Neural crest cell (in vitro differentiated cells): ENCODE measurements around the gene CRHR1. TPM values are rescaled to one million over a fixed set of nuclear protein-coding genes. Genes with fewer than 3 reads are reported as not detected.

Source experiments
- DNase-seq: peaks from one replicate; pipeline ENCODE4 v3.0.0; 2021; ENCODE audit warnings: low read depth, mixed read lengths, low spot score
- H3K27ac Mint-ChIP-seq: one replicate; pipeline ENCODE4 v1.8.0; 2021; ENCODE audit warnings: mild to moderate bottlenecking, mixed read lengths; ENCODE audit not compliant: unreplicated experiment
- H3K27me3 Mint-ChIP-seq: 2 replicates; pipeline ENCODE4 v1.8.0; 2021; ENCODE audit warnings: low read depth, mild to moderate bottlenecking, mixed read lengths
- H3K36me3 Mint-ChIP-seq: 2 replicates; pipeline ENCODE4 v1.8.0; 2021; ENCODE audit warnings: low read depth, mild to moderate bottlenecking, mixed read lengths
- H3K4me1 Mint-ChIP-seq: 2 replicates; pipeline ENCODE4 v1.8.0; 2021; ENCODE audit warnings: mixed read lengths
- H3K4me3 Mint-ChIP-seq: one replicate; pipeline ENCODE4 v1.8.0; 2021; ENCODE audit warnings: mild to moderate bottlenecking, mixed read lengths
- H3K9me3 Mint-ChIP-seq: 2 replicates; pipeline ENCODE4 v1.8.0; 2021; ENCODE audit warnings: mixed read lengths
- CTCF ChIP-seq: fragments of 200-600 bp; sonication (generic); conservative IDR thresholded peaks from 2 replicates; pipeline ENCODE4 v1.5.0; 2021; ENCODE audit warnings: antibody characterized with exemption, mild to moderate bottlenecking
- total RNA-seq: library from RNA; stranded (reverse); gene quantifications from 2 replicates; pipeline ENCODE4 v1.2.1, GENCODE V29; 2021

The CRHR1 gene
- total RNA-seq, 1 donor from 2014 or later, result 1.1 TPM

- Mint-ChIP-seq H3K36me3 (no peaks in the 10 kb centered on the region), H3K4me3 (no peak overlapping the region), H3K27ac (no peak overlapping the region), H3K4me1 (no peaks in the 10 kb centered on the region), H3K9me3 (no peaks in the 10 kb centered on the region), H3K27me3 (no peaks in the 10 kb centered on the region)
- no peak for TF ChIP-seq CTCF
- no peak for DNase-seq
Observed at GRCh38 chr17:45826919-45827588, 42.9 kb downstream of the CRHR1 start.

GRCh38 chr17:45828171-45828570, 44.1 kb downstream of the CRHR1 start:
- Mint-ChIP-seq H3K4me1 (no peaks in the 10 kb centered on the region), H3K9me3 (no peaks in the 10 kb centered on the region), H3K27me3 (no peaks in the 10 kb centered on the region), H3K36me3 (no peaks in the 10 kb centered on the region), H3K4me3 (no peak overlapping the region), H3K27ac (no peak overlapping the region)
- TF ChIP-seq CTCF, result no peak
- no peak for DNase-seq

GRCh38 chr17:45828582-45829133, 44.5 kb downstream of the CRHR1 start:
- Mint-ChIP-seq H3K9me3 (no peaks in the 10 kb centered on the region), H3K27ac (no peak overlapping the region), H3K27me3 (no peaks in the 10 kb centered on the region), H3K4me1 (no peaks in the 10 kb centered on the region), H3K36me3 (no peaks in the 10 kb centered on the region), H3K4me3 (no peak overlapping the region)
- no peak for TF ChIP-seq CTCF
- no peak for DNase-seq

GRCh38 chr17:45833920-45834319, 49.8 kb downstream of the CRHR1 start:
- Mint-ChIP-seq H3K27ac (no peak overlapping the region), H3K9me3 (no peaks in the 10 kb centered on the region), H3K36me3 (no peaks in the 10 kb centered on the region), H3K4me3 (no peak overlapping the region), H3K27me3 (no peaks in the 10 kb centered on the region), H3K4me1 (no peaks in the 10 kb centered on the region)
- TF ChIP-seq CTCF, result no peak
- DNase-seq, result no peak

GRCh38 chr17:45834471-45835396, 50.6 kb downstream of the CRHR1 start:
- no peaks in the 10 kb centered on the region for H3K9me3 Mint-ChIP-seq
- no peak overlapping the region for H3K27ac Mint-ChIP-seq
- no peak for TF ChIP-seq CTCF
- no peak overlapping the region for H3K4me3 Mint-ChIP-seq
- no peak for DNase-seq
- H3K36me3 Mint-ChIP-seq, result no peaks in the 10 kb centered on the region
- H3K27me3 Mint-ChIP-seq, result no peaks in the 10 kb centered on the region
- no peaks in the 10 kb centered on the region for H3K4me1 Mint-ChIP-seq
